Liver (tissue), 9 donors: Measurements from ENCODE around the gene STX12. TPM values are rescaled to one million over a fixed set of nuclear protein-coding genes. Genes with fewer than 3 reads are reported as not detected.

Source experiments
- DNase-seq: peaks from one replicate; pipeline ENCODE4 v3.0.0-alpha.2; 2017; ENCODE audit warnings: low spot score
- H3K27ac ChIP-seq, 2 donors: one replicate each; pipeline ENCODE4 v1.7.0; 2013; ENCODE audit warnings: inconsistent platforms in 2 of 2, low read length in 2 of 2, control low read depth in 1 of 2, low read depth in 1 of 2, mild to moderate bottlenecking in 1 of 2
- H3K27me3 ChIP-seq, 4 donors: one replicate each; pipeline versions ENCODE4 v1.6.1 to v1.7.0; 2013; ENCODE audit warnings: low read length in 3 of 4, inconsistent platforms in 1 of 4, mild to moderate bottlenecking in 1 of 4, moderate library complexity in 1 of 4; ENCODE audit not compliant: control insufficient read depth in 4 of 4, insufficient read depth in 4 of 4
- H3K36me3 ChIP-seq, 4 donors: one replicate each; pipeline versions ENCODE4 v1.6.1 to v1.7.0; 2013; ENCODE audit warnings: low read length in 3 of 4, mild to moderate bottlenecking in 3 of 4, low read depth in 1 of 4, moderate library complexity in 1 of 4; ENCODE audit not compliant: control insufficient read depth in 4 of 4, insufficient read depth in 3 of 4
- H3K4me1 ChIP-seq, 4 donors: one replicate each; pipeline versions ENCODE4 v1.6.1 to v1.7.0; 2013; ENCODE audit warnings: low read length in 3 of 4, mild to moderate bottlenecking in 3 of 4, moderate library complexity in 1 of 4; ENCODE audit not compliant: control insufficient read depth in 4 of 4, insufficient read depth in 4 of 4
- H3K4me3 ChIP-seq, 3 donors: one replicate each; pipeline versions ENCODE4 v1.6.1 to v1.7.0; 2013; ENCODE audit warnings: low read length in 3 of 3, control low read depth in 1 of 3, low read depth in 1 of 3, mild to moderate bottlenecking in 1 of 3
- H3K9ac ChIP-seq, 2 donors: one replicate each; pipeline ENCODE4 v1.7.0; 2013; ENCODE audit warnings: low read length in 2 of 2, mild to moderate bottlenecking in 2 of 2, moderate library complexity in 2 of 2, control low read depth in 1 of 2, low read depth in 1 of 2
- H3K9me3 ChIP-seq, 4 donors: one replicate each; pipeline versions ENCODE4 v1.6.1 to v1.7.0; 2013; ENCODE audit warnings: low read length in 3 of 4; ENCODE audit not compliant: control insufficient read depth in 4 of 4
- ATF3 ChIP-seq: IDR thresholded peaks from 2 replicates; pipeline ENCODE4 v1.6.1; 2016; ENCODE audit warnings: antibody characterized with exemption
- CTCF ChIP-seq: fragments of 150-350 bp; IDR thresholded peaks from 2 replicates; pipeline ENCODE4 v1.5.1; 2017; ENCODE audit warnings: improper control_type of control experiment, low read depth, low read length; ENCODE audit not compliant: missing input control
- EGR1 ChIP-seq, 2 donors: IDR thresholded peaks; 2 replicates each; pipeline ENCODE4 v1.6.1; 2016 to 2018; ENCODE audit warnings: antibody characterized with exemption in 2 of 2, low read depth in 2 of 2
- FOXA1 ChIP-seq: IDR thresholded peaks from 2 replicates; pipeline ENCODE4 v1.6.1; 2016; ENCODE audit warnings: antibody characterized with exemption
- FOXA2 ChIP-seq: IDR thresholded peaks from 2 replicates; pipeline ENCODE4 v1.6.1; 2016; ENCODE audit warnings: antibody characterized with exemption
- GABPA ChIP-seq, 2 donors: IDR thresholded peaks in 1 of 2; conservative IDR thresholded peaks in 1 of 2; 2 replicates each; pipeline ENCODE4 v1.6.1; 2016; ENCODE audit warnings: antibody characterized with exemption in 2 of 2, mild to moderate bottlenecking in 1 of 2, moderate library complexity in 1 of 2
- HNF4A ChIP-seq, 2 donors: conservative IDR thresholded peaks; 2 replicates each; pipeline ENCODE4 v1.6.1; 2016; ENCODE audit warnings: antibody characterized with exemption in 2 of 2, mild to moderate bottlenecking in 2 of 2
- HNF4G ChIP-seq: IDR thresholded peaks from 2 replicates; pipeline ENCODE4 v1.6.1; 2016; ENCODE audit warnings: antibody characterized with exemption
- JUND ChIP-seq, 2 donors: IDR thresholded peaks; 2 replicates each; pipeline ENCODE4 v1.6.1; 2016; ENCODE audit warnings: antibody characterized with exemption in 2 of 2
- MAX ChIP-seq: IDR thresholded peaks from 2 replicates; pipeline ENCODE4 v1.6.1; 2016; ENCODE audit warnings: antibody characterized with exemption
- NR2F2 ChIP-seq: IDR thresholded peaks from 2 replicates; pipeline ENCODE4 v1.6.1; 2016; ENCODE audit warnings: antibody characterized with exemption
- RAD21 ChIP-seq, 2 donors: IDR thresholded peaks; 2 replicates each; pipeline ENCODE4 v1.6.1; 2016; ENCODE audit warnings: antibody characterized with exemption in 2 of 2, mild to moderate bottlenecking in 2 of 2
- REST ChIP-seq: IDR thresholded peaks from 2 replicates; pipeline ENCODE4 v1.6.1; 2016; ENCODE audit warnings: antibody characterized with exemption, mild to moderate bottlenecking
- RXRA ChIP-seq, 2 donors: IDR thresholded peaks; 2 replicates each; pipeline ENCODE4 v1.6.1; 2017 to 2018; ENCODE audit warnings: antibody characterized with exemption in 2 of 2, mild to moderate bottlenecking in 1 of 2
- SP1 ChIP-seq: IDR thresholded peaks from 2 replicates; pipeline ENCODE4 v1.6.1; 2018; ENCODE audit warnings: antibody characterized with exemption, mild to moderate bottlenecking
- TAF1 ChIP-seq: conservative IDR thresholded peaks from 2 replicates; pipeline ENCODE4 v1.6.1; 2016; ENCODE audit warnings: antibody characterized with exemption, mild to moderate bottlenecking
- YY1 ChIP-seq: IDR thresholded peaks from 2 replicates; pipeline ENCODE4 v1.6.1; 2016; ENCODE audit warnings: antibody characterized with exemption, mild to moderate bottlenecking
- ZBTB33 ChIP-seq: IDR thresholded peaks from 2 replicates; pipeline ENCODE4 v1.6.1; 2016; ENCODE audit warnings: antibody characterized with exemption
- WGBS: extraction: QIAGEN DNeasy Blood & Tissue Kit; methylation state at CpG from one replicate; pipeline ENCODE4 v1.1.7; 2013; 5-methylcytosine and 5-hydroxymethylcytosine counted together
- polyA plus RNA-seq, 2 donors: library from polyadenylated mRNA; stranded (reverse) in 1 of 2; unstranded in 1 of 2; fragments of 200-250 nt in 1 of 2; fragments of >200 nt in 1 of 2; fragmentation: Nextera tagmentation in 1 of 2; extraction: Ambion mirVana in 1 of 2; gene quantifications; one replicate each; pipeline versions ENCODE4 v1.2.1 to v1.2.3, GENCODE V29; 2013 to 2015
- total RNA-seq, 2 donors: library from RNA; depleted of rRNA; stranded (reverse); fragments of >200 nt; gene quantifications; one replicate each; pipeline ENCODE4 v1.2.3, GENCODE V29; 2014
- donor health status: healthy.
- donor health status: healthy.
- donor health status: healthy.
- donor health status: healthy.
- donor health status: healthy.

The STX12 gene
- total and polyA plus RNA-seq, 4 donors = 10.0 to 23.3 (median 13.7) TPM

- Histone ChIP-seq H3K4me3 (peak within 1 kb of the TSS; percentile 82 to 91 (median 89)), H3K9me3 (no peaks in the 10 kb centered on the region), H3K9ac (peak within 1 kb of the TSS; percentile 88 to 89), H3K27ac (peak within 1 kb of the TSS; percentile 78 to 86), H3K4me1 (peaks cover 0 to 20% (median 13%) of the 10 kb centered on the region in 4 donors), H3K36me3 (peaks cover 0 to 11% (median 8%) of the 10 kb centered on the region in 4 donors), H3K27me3 (no peaks in the 10 kb centered on the region)
- TF ChIP-seq HNF4G (no peak), GABPA (IDR thresholded peaks at IDR 0.05 in 1 of 2, conservative IDR thresholded peaks at IDR 0.05 in 1 of 2) (peak in 1 of 2 donors; percentile 82), FOXA1 (no peak), ZBTB33 (peak; percentile 89), YY1 (peak; percentile 99), TAF1 (peak; percentile 86), HNF4A (conservative IDR thresholded peaks at IDR 0.05) (peak in 1 of 2 donors; percentile 33), FOXA2 (no peak), JUND (IDR thresholded peaks at IDR 0.05) (peak in 1 of 2 donors; percentile 38), NR2F2 (no peak), RAD21 (IDR thresholded peaks at IDR 0.05) (peak; percentile 57 to 60), CTCF (no peak), RXRA (IDR thresholded peaks at IDR 0.05) (peak; percentile 18 to 49), EGR1 (IDR thresholded peaks at IDR 0.05; ENCODE audit: low read depth in 2 of 2) (peak in 1 of 2 donors; percentile 71), SP1 (peak; percentile 66), REST (peak; percentile 87), ATF3 (no peak), MAX (peak; percentile 88)
- WGBS = under 1% methylated on average over 60 of the region's 60 CpGs
- DNase-seq = peak; percentile 88
Measured at GRCh38 chr1:27830621-27831440, 57.8 kb downstream of the STX12 start, which contains the start of gene PPP1R8. Gene PPP1R8, plus strand, starts transcription at chr1:27830782. Its CDS starts 54 bp downstream, at chr1:27830836.
